CMK (cell line): Measurements from ENCODE around the gene DAND5.

Experiments
- DNase-seq: peaks from one replicate; pipeline ENCODE4 v3.0.0-alpha.2; 2010; ENCODE audit warnings: low read depth

DAND5 gene

DNA sequence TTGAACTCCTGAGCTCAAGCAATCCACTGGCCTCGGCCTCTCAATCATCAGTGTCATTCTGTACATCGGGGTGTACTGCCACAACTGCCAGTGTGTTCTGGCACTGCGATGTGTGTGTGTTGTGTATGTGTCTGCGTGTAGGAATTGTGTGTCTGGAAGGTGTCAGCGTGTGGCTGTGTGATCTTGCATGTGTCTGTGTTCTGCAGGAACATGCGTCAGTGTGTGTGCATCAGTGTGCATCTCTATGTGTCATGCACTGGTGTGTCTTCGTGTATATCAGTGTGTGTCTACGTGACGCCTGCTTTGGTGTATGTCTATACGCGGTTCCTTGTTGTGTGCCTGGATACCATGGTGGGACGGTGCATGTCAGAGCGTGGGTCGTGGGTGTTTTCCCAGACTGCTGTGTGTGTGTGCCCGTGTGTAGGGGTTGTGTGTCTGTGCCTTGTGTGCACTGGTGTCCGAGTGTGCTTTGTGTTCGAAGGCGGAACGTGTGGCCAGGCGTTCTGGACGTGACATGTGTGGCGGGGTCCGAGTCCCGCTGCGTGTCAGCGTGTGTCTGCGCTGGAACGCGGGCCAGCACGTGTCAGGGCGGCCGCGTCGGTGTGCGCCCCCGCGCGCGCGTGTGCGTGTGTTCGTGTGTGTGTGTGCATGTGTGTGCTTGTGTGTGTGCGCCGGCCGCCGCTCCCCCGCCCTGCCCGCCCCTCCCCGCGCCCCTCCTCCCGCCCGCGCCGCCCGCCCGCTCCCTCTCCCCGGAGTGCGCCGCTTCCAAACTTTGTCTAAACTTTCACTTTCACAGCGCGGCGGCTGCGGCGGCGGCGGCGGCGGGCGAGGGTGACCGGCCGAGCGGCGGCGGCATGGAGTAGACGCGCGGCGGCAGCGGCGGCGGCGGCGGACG, 25.6 kb downstream of the DAND5 start, which contains the start of gene NFIX:
TSS of gene NFIX (plus strand) at position 775 of the 895 bp plus-strand sequence. CDS start 363 bp downstream, outside the sequence.
- DNase-seq: peak; percentile 47

DNA sequence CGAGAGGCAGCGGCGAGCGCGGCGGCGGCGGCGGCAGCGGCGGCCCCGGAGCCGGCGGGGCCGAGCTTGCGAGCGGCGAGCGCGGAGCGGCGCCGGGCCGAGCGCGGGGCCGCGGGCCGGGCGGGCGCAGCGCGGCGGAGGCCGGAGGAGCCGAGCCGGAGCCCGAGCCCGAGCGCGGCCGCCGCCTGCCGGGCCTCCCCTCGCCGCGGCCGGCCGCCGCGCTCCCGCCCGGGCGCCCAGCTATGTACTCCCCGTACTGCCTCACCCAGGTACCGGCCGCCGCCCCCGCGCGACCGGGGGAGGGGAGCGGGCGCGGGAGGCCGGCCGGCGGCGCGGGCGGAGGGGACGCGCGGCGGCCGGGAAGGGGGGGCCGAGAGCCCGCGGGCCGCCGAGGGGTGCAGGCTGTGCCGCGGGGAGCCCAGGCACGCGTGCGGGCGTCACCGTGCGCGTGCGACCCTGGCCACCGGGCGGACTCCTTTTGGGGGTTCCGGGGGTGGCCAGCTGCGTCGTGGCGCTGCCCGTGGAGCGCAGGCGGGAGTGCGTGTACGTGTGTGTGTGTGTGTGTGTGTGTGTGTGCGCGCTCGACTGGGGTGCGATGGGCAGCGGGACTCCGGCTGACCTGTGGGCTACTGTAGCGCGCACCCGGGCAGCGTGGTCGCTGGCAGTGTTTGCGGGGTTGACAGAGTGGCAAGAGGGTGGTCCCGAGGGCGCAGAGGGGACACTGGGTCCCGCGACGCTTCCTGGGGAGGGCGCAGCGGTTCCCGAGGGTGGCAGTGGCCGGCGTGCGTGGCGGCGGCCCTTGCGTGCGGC, 26.4 kb downstream of the DAND5 start:
- peak; percentile 45 for DNase-seq

DNA sequence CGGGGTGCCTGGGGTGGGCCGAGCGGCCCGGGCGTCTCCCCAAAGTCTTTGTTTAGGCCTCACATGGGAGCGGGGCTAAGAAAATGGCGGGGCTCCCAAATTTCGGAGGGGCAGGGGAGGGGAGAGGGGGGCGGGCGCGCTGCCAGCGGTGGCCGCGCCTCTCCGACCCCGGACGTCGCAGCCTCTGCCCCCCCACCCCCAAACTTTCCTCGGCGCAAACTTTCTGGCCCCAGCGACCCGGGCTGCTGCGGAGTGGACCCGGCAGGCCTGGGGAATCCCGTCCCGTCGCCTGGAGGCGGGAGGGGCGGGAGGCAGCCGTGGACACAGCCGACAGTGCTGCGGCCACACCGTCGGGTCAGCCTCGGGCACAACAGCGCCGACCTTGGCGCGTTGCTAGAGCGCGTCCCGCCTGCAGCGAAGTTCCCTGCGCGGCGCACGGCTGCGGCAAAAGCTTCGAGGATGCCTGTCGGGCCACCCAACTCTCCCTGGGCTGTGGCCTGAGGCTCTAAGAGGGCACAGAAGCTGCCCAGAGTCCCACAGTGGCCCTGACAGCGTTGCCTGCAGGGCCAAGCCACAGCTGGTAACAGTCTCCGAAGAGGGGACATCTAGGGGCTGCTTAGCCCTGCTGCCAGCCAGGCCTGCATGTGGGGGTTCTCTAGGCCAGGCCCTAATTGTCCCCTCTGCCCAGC, 27.2 kb downstream of the DAND5 start:
- DNase-seq: no peak

DNA sequence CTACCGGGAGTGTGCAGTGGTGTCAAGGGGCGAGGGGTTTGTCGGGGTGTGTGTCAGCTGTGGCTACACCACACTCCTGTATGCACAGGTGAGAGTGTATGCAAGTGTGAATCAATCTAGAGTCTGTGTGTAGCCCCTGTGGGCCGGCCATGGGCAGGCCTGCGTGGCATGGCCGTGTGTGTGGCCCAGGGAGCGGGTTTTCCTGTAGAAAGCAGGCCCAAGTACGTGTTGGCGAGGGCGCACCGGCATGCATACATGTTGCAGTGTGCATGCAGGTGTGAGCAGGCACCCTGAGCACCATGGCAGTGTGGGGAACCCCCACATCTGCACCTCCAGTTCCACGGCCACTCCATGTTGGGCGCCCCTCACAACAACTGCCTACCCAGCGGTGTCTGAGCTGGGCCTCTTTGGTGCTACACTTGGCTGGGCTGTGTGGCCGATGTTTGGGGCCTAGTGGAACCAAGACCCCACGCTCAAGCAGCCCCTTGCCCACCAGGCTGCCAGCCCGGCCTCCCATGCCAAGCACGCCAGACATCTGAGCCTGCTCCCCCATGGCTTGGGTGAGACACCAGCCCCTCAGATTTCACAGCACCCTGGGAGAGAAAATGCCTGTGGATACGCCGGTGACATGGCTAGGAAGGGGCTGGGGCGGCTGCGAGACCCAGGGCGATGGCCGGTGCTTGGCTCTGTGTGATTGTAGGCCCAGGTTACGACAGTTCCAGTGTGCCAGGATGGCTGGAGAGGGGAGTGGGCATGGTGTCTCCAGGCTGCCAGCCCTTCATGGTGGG, 28.0 kb downstream of the DAND5 start:
- no peak for DNase-seq

DNA sequence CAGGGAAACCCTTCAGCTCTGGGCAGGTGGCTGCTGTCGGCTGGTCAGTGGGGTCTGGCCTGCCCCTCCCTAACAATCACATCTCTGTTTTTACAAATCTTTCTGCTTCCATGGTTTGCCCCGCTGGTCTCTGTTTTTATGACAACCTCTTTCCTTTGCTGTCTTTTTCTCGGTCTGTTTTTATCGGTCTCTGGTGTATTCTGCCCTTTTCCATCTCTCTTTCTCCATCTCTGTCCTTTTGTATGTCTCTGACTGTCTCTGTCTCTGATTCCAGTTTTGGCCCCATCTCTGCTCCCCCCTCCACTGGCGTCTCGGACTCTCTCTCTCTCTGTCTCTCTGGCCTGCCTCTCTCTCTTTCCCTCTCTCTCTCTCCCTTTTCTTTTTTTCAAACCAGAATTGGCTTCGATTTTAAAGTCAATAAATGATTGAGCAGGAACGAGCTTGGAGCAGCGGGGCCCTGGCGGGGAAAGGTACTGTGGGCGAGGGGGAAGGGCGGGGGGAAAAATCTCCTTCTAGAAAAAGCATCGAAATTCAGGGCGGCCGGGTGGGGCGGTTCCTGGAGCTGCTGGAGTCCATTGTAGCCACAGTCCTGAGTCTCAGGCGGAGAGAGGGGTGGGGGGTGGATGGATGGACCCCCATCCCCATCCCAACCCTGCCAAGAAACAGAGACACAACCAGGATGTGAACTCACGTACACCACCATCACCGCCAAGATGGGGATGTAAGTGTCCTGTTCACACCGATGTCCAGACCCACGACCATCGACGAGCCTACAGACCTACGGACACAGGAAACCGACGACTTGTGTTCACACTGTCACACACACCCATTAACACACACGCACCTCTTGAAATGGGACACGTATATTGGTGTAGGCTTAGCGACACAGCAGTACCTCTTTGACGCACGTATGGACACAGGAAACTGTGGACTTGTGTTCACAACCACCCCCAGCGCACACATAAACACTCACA, 28.9 kb downstream of the DAND5 start:
- no peak for DNase-seq

DNA sequence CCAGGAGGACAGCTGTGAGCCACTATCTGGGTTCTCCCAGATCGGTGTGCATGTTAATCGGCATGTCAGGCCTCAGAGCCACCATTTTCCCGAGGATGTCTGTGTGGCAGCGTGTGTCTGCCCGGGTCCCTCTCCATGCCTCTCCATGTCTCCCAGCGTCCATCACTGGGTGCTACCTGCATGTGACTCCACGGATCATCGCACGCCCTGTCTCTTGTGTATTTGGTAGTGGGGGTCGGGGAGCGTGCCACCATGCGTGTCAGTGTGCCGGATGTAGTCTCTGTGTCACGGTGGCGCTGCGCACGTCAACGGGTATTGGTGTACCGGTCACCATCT, 31.8 kb downstream of the DAND5 start:
- no peak for DNase-seq

DNA sequence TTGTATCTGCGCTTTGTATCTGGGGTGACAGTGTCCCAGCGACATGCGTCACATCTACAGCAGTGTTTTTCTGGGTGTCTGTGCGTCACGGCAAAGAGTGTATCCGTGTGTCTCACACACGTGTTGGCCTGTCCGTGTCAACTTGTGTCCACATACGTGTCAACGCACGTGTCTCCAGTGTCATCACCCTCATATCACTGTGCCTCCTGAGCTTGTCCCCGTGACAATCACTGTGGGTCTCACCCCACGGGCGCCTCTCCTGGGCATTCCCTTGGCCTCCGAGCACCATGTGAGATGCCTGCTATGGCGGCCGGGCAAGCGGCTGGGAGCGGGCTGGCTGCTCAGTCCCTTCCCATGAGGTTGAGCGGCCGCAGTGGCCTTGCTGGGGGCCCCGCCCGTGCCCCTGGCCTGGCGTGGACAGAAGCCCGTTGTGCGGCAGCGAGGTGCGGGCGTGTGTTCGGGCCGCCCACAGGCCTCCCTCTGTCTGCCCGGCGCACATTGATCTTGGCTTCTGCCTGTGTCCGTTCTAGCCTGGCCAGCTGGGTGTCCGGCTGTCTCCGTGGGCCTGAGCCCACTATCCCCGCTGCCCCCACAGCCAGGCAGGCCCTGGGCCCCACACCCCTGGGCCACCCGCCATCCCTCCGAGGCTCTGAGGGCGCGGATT, 32.3 kb downstream of the DAND5 start:
- DNase-seq: no peak

DNA sequence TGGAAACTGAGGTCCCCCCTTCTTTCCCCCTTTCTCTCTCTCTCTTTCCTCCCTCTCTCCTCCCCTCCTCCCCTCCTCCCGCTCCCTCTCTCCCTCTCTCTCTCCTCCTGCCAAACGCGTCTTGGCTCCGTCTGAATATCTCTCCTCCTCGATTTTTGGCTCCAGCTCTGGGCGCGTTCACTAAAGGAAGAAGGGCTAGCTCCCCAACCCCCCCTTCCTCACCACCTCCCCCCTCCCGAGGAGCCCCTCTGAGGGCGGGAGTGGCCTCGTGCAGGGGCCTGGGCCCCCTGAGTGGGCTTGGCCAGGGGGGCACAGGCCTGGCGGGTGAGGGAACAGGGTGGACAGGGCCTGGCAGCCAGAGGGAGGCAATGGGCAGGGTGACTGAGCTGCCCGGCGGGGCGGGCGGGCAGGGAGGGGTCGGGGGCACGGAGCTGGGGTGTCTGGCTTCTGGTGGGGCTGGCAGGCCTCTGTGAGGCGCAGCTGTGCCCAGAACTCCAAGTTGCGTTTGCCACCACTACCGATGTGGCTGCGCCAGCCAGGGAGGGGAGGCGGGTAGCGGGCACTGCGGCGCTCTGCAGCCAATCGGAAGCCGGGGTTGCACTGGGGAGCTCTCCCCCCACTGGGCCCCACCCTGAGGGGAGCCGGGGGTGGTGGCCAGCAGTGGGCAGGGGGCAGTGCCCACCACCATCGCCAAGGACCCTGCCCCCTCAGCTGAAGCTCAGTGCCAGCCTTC, 33.0 kb downstream of the DAND5 start:
- DNase-seq: no peak

DNA sequence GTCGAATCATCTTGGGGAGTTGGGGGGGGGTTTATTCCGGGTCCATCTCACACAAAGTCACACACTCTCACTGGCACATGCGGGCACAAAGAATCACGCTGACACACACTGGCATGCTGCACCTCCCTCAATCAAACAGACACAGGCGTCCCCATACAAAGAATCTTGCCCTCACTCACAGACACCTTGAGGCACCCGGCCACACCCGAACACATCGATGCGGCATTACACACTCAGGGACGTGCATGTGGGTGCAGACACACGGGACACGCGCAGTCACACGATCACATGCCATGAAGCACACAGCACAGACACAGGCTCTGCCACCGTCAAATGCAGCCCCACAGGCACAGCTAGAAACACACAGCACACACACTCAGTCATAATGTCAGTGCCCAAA, 33.7 kb downstream of the DAND5 start:
- DNase-seq: no peak

DNA sequence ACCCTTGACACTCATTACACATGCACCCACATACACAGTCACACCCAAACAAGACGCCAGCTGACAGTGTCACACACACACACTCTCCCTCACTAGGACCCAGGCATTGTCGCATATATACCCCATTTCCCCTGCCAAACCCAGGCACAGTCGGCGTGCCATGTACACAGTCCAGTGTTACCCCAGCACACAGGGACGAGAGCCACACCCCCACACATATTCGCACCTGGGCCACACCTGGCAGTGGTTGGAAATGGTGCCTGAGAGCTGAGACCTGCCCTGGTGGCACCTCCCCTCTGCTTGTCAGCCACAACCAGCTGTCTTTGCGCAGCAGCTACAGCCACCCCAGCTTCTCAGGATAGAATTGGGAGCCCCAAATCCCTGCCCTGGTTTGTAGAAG, 34.9 kb downstream of the DAND5 start:
- DNase-seq: no peak

DNA sequence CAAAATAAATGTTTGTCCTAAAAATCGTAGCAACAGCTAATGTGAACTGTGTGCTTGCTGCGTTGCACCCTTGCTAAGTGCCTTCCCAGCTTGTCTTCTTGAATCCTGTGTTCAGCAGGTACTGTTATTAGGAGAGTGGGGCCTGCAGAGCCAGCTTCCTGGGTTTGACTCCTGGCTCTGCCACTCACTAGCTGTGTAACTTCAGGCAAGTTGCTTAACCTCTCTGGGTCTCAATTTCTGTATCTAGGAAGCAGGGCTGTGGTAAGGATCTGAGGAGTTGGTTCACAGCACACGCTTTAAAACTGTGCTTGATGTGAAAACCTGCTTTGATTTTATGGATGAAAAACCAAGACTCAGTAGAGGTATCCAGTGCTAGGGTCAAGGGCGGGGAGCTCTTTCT, 35.9 kb downstream of the DAND5 start:
- DNase-seq: no peak

DNA sequence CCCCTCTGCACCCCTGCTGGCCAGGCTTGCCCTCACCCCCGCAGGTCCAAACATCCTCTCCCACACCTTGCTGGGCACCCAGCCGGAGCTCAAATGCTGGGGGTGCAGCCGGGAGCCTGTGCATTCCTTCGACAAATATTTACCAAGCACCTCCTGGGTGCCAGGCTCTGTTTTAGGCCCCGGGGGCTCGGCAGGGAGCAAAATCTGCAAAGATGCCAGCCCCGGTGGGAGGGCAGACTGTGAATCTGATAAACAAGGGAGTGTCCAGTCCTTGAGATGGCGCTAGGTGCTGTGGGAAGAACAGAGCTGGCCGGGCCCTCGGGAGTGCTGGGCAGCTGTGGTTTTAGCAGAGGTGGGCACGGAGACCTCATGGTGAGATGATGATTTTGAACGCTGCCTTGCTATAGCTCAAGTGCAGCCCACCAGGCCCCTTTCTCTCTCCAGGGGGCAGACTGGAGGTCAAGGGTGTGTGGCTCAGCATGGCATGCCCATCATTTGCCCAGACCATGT, 36.5 kb downstream of the DAND5 start:
- no peak for DNase-seq

DNA sequence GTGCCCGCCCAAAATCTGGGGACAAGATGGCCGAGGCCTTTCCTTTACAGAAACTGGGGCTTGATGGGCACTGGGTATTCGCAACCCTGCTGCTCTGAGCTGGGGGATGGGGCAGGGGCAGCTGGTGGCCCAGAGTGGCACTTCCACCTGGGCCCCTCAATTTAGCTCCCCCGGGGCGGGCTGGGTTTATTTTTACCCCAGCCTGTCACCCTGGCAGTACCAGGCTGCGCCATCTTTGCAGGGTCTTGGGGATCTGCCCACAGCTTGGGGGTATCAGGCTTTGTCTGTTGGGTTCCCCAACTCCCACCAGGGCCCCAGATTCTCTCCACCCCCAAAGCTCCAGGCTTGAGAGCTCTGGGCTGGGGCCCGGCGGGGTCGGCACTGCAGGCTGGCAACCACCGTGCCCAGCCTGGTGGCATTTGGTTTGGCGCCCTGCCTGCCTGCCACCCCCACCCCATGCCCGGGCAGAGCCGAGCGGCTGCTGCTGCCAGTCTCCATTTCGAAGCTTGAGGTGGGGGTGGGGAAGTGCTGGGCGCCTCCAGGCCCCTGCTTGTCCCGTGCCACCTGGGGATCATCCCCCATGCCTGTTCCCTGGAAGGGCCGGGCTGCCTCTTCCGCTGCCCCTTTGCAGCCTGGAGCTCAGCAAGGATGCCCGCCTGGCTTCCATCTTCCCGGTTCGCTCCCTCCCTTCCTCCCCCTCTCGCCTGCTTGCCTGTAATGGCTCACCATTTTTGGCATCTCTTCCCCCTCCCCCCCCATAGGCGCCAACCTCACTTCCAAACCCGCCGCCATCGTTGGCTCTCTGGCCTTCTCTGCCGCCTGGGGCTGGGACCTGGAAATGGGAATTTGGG, 37.3 kb downstream of the DAND5 start:
- no peak for DNase-seq

DNA sequence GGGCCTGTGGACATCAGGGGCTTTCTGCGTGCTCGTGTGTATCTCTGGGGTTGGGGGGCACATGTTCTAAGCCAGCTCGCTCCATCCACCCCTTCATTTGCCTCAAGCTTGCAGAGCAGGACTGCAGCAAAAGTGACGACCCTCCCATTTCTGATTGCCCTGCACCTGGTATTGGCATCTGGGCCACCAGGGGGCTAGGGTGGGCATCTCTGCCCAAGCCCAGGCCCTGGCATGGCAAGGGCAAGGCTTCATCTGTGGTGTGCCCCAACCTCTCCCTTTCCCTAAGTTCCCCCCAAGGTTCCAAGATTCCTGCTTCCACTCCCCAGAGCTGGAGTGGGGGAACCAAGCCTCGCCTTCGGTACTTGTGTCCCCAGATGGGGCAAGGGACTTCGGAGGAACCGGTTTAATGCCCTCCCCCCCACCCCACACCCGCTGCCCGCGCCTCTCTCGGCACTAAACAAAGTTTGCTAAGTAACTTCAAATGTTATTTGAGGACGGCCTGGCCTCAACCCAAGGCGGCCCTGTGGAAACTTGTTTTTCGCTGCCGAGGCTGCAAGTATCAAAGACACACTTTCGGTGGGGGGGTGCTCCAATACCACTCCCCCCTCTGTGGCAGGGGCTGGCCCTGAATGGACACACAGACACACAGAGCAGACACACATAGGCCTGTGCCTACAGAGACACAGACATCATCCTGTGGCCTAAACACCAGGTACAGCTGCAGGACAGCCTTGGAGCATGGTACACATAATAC, 38.1 kb downstream of the DAND5 start:
- DNase-seq: no peak

DNA sequence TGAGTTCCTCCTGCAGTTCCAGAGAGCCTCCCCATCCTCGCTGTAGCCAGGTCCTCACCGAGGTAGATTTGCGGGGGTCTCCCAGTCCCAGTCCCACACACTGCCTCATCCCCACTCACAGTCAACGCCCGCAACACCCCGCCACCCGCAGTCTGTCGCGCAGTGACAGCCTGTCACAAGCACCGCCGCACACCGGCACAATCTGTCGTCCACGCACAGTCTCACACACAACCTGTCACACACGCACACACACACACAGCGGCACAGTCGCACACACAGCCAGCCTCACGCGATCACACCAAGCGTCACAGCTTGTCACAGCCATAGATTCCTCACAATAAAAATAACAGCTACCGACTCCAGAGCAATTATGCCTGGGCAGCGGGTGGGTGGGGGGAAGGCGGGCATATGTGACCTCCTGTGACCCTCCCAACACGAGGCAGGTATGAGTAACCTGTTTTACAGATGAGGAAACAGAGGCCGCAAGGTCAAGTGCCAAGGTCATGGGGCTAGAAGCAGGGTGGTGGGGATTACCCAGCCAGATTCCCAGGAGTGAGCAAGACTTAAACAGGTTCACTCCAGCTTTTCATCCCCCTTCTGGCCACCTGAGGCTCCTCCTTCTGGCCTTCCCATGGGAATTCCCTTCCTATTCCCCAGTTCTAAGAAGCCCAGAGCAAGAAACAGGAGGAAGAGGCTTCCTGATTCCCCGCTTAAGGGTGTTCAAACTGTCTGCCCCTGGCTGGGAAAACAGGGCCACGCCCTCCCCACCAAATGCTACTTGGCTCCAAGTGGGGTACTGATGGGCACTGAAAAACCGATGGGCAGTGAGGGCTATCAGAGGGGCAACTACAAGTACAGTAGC, 39.8 kb downstream of the DAND5 start:
- DNase-seq: no peak
